GM23248 (cell line): ENCODE data around the gene KRTAP5-1.

ENCODE experiments used
- EZH2 ChIP-seq: fragments of 200-600 bp; sonication (generic); IDR thresholded peaks from 2 replicates; pipeline ENCODE4 v1.6.1; 2018; ENCODE audit warnings: antibody characterized with exemption, mild to moderate bottlenecking; ENCODE audit not compliant: insufficient read depth, poor library complexity, severe bottlenecking
- EZH2phosphoT487 ChIP-seq: fragments of 200-600 bp; sonication (generic); IDR thresholded peaks from 2 replicates; pipeline ENCODE4 v1.6.1; 2018; ENCODE audit warnings: antibody characterized with exemption, moderate library complexity, mild to moderate bottlenecking, low read depth; ENCODE audit not compliant: insufficient read depth

GRCh38 chr11:1554981-1555712 lies 29.9 kb downstream of the KRTAP5-1 start:
- TF ChIP-seq EZH2, result no peak
- TF ChIP-seq EZH2phosphoT487, result no peak
